Esophagus muscularis mucosa (tissue), 3 donors: ENCODE measurements around the gene EXOC3.

Experiments used
- POLR2A ChIP-seq: fragments of 450-650 bp; IDR thresholded peaks from one replicate; pipeline ENCODE4 v1.6.1; 2017; ENCODE audit warnings: antibody characterized with exemption, moderate library complexity, mild to moderate bottlenecking, low read depth
- POLR2AphosphoS5 ChIP-seq, 2 donors: sonication (generic); formaldehyde crosslinking; IDR thresholded peaks; one replicate each; pipeline ENCODE4 v1.6.1; 2017; ENCODE audit warnings: antibody characterized with exemption in 2 of 2
- TF ChIP-seq, protein P1 (sequence below), 3 experiments: fragments of 200-600 bp in 2 of 3; fragments of 450-650 bp in 1 of 3; sonication (generic) in 2 of 3; IDR thresholded peaks; one replicate each; pipeline ENCODE4 v1.5.1; 2017 to 2019; ENCODE audit warnings: antibody characterized with exemption in 3 of 3, mild to moderate bottlenecking in 2 of 3, moderate library complexity in 1 of 3

DNA sequence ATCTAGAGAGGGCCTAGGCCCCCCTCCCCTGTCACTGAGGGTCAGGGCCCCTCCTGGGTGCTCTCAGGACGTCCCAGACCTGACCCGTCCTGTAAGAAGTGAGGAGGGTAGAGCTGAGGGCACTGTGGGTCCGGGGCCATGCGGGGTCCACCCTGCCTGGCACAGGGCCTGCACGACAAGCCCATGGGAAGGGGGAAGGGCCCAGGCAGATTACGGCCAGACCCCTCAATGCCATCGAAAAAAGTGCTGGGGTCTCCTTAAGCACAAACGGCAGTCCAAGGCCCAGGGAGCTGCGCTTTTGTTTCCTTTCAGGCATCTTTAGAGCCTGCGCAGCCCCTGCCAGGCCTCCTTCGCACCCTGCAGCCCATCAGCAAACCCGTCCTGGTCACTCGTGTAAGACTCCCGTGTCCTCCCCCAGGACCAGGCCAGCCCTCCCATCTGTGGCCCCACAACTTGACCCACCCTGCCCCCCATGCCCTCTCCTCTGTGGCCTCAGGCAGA lies 4.4 kb upstream of the EXOC3 start:
- TF ChIP-seq POLR2AphosphoS5 (IDR thresholded peaks at IDR 0.05) (no peak), POLR2A (no peak)
- TF ChIP-seq, protein P1, sequence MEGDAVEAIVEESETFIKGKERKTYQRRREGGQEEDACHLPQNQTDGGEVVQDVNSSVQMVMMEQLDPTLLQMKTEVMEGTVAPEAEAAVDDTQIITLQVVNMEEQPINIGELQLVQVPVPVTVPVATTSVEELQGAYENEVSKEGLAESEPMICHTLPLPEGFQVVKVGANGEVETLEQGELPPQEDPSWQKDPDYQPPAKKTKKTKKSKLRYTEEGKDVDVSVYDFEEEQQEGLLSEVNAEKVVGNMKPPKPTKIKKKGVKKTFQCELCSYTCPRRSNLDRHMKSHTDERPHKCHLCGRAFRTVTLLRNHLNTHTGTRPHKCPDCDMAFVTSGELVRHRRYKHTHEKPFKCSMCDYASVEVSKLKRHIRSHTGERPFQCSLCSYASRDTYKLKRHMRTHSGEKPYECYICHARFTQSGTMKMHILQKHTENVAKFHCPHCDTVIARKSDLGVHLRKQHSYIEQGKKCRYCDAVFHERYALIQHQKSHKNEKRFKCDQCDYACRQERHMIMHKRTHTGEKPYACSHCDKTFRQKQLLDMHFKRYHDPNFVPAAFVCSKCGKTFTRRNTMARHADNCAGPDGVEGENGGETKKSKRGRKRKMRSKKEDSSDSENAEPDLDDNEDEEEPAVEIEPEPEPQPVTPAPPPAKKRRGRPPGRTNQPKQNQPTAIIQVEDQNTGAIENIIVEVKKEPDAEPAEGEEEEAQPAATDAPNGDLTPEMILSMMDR (IDR thresholded peaks at IDR 0.05), result no peak
